GM18502 (cell line): ENCODE results near the gene CUBN.

ENCODE experiments used
- ATAC-seq: cut with Tn5 transposase; IDR thresholded peaks from one replicate; pipeline ENCODE4 v1.9.1; 2021; ENCODE audit warnings: mild to moderate bottlenecking; ENCODE audit not compliant: unreplicated experiment, poor library complexity

Gene CUBN

GRCh38 chr10:17112566-17112965 is 17.0 kb downstream of the CUBN start:
- no peak for ATAC-seq

- ATAC-seq, result no peak
These were observed 20.0 kb downstream of the CUBN start for GRCh38 chr10:17109475-17110207.

- no peak for ATAC-seq
These were observed 20.6 kb downstream of the CUBN start for GRCh38 chr10:17109046-17109445.

GRCh38 chr10:17106991-17107390 is 22.6 kb downstream of the CUBN start:
- ATAC-seq, result no peak

- no peak for ATAC-seq
These were observed 27.7 kb downstream of the CUBN start for GRCh38 chr10:17101910-17102266.

GRCh38 chr10:17101257-17101909 is 28.2 kb downstream of the CUBN start:
- no peak for ATAC-seq

GRCh38 chr10:17100586-17100985 is 29.0 kb downstream of the CUBN start:
- ATAC-seq, result no peak

- ATAC-seq, result no peak
These were observed 31.6 kb downstream of the CUBN start for GRCh38 chr10:17098012-17098411.

GRCh38 chr10:17094844-17095243 is 34.8 kb downstream of the CUBN start:
- ATAC-seq, result no peak

GRCh38 chr10:17092986-17093803 is 36.4 kb downstream of the CUBN start:
- no peak for ATAC-seq

- ATAC-seq, result no peak
These were observed 37.2 kb downstream of the CUBN start for GRCh38 chr10:17092216-17092944.

GRCh38 chr10:17088118-17088806 is 41.3 kb downstream of the CUBN start:
- ATAC-seq, result no peak

GRCh38 chr10:17086865-17087367 is 42.7 kb downstream of the CUBN start:
- ATAC-seq, result no peak

- no peak for ATAC-seq
These were observed 44.4 kb downstream of the CUBN start for GRCh38 chr10:17085011-17085725.

- no peak for ATAC-seq
These were observed 45.4 kb downstream of the CUBN start for GRCh38 chr10:17084258-17084657.

- ATAC-seq, result no peak
These were observed 48.2 kb downstream of the CUBN start for GRCh38 chr10:17081431-17081830.

- no peak for ATAC-seq
These were observed 51.7 kb downstream of the CUBN start for GRCh38 chr10:17077890-17078289.

GRCh38 chr10:17077346-17077781 is 52.2 kb downstream of the CUBN start:
- no peak for ATAC-seq
